ENCODE results near the gene CIT.

DNA sequence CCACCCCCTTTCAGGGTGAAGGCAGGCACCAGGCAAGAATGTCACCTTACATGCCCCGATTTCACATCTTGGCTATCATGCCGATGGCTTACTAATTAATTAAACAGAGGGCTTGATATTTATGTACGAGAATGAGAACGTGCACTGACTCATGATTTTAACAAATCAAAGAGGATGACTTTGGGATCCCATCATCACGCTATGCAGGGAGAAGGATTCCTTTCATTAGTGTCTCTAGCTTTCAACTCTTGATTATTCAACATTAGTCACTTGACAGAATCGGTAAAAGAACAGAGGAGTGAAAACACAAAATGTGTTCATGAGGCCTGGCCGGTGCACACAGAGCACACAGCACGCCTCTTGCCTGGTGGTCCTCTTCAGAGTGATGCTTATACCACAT is 128.6 kb downstream of the CIT start:
- TF ChIP-seq, protein P1, sequence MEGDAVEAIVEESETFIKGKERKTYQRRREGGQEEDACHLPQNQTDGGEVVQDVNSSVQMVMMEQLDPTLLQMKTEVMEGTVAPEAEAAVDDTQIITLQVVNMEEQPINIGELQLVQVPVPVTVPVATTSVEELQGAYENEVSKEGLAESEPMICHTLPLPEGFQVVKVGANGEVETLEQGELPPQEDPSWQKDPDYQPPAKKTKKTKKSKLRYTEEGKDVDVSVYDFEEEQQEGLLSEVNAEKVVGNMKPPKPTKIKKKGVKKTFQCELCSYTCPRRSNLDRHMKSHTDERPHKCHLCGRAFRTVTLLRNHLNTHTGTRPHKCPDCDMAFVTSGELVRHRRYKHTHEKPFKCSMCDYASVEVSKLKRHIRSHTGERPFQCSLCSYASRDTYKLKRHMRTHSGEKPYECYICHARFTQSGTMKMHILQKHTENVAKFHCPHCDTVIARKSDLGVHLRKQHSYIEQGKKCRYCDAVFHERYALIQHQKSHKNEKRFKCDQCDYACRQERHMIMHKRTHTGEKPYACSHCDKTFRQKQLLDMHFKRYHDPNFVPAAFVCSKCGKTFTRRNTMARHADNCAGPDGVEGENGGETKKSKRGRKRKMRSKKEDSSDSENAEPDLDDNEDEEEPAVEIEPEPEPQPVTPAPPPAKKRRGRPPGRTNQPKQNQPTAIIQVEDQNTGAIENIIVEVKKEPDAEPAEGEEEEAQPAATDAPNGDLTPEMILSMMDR (IDR thresholded peaks at IDR 0.05; ENCODE audit: low read length) = no peak
- TF ChIP-seq EZH2 (IDR thresholded peaks at IDR 0.05; ENCODE audit: borderline replicate concordance, low read length) = no peak

All from OCI-LY1 (cell line).